Activated CD4-positive, alpha-beta T cell treated with anti-CD3 and anti-CD28 coated beads for 48 hours (primary cell): ENCODE results near the gene RGP1.

Experiments used
- DNase-seq: peaks from one replicate; pipeline ENCODE4 v3.0.0-alpha.2; 2020

RGP1 gene

GRCh38 chr9:35723426-35723825, 25.7 kb upstream of the RGP1 start:
- no peak for DNase-seq

GRCh38 chr9:35723908-35724307, 25.2 kb upstream of the RGP1 start:
- DNase-seq = no peak

- no peak for DNase-seq
These were observed 23.7 kb upstream of the RGP1 start for GRCh38 chr9:35725362-35725761.

GRCh38 chr9:35726931-35727330, 22.2 kb upstream of the RGP1 start:
- peak; percentile 37 for DNase-seq

- no peak for DNase-seq
These were observed 21.4 kb upstream of the RGP1 start for GRCh38 chr9:35727676-35728040.

- DNase-seq = peak; percentile 59
These were observed 20.8 kb upstream of the RGP1 start for GRCh38 chr9:35728041-35728971.

- DNase-seq = no peak
These were observed 20.0 kb upstream of the RGP1 start for GRCh38 chr9:35729101-35729500.

GRCh38 chr9:35729700-35730485, 19.2 kb upstream of the RGP1 start:
- DNase-seq = peak; percentile 31

GRCh38 chr9:35730486-35730854, 18.6 kb upstream of the RGP1 start:
- no peak for DNase-seq

GRCh38 chr9:35731415-35732184, 17.5 kb upstream of the RGP1 start:
- peak; percentile 40 for DNase-seq

- DNase-seq = peak; percentile 98
These were observed 16.8 kb upstream of the RGP1 start, which contains the start of the genes CREB3 and TLN1 for GRCh38 chr9:35732185-35732799. TSS of gene CREB3 (plus strand) at chr9:35732666. CDS start at chr9:35732773, 107 bp downstream. TSS of gene TLN1 (minus strand) at chr9:35732195. CDS start at chr9:35725694, 6,501 bp downstream.

GRCh38 chr9:35732800-35733541, 16.1 kb upstream of the RGP1 start:
- DNase-seq = peak; percentile 61

- no peak for DNase-seq
These were observed 15.0 kb upstream of the RGP1 start for GRCh38 chr9:35734096-35734495.

GRCh38 chr9:35736201-35736633, 12.9 kb upstream of the RGP1 start:
- DNase-seq = peak; percentile 75

- DNase-seq = no peak
These were observed 11.9 kb upstream of the RGP1 start for GRCh38 chr9:35737143-35737542.

GRCh38 chr9:35738186-35738585, 10.9 kb upstream of the RGP1 start:
- no peak for DNase-seq

- DNase-seq = no peak
These were observed 10.2 kb upstream of the RGP1 start for GRCh38 chr9:35738924-35739323.

GRCh38 chr9:35740243-35740642, 8.8 kb upstream of the RGP1 start:
- no peak for DNase-seq

- DNase-seq = no peak
These were observed 7.3 kb upstream of the RGP1 start for GRCh38 chr9:35741740-35742139.

GRCh38 chr9:35743452-35743851, 5.6 kb upstream of the RGP1 start:
- DNase-seq = no peak

GRCh38 chr9:35743880-35744518, 5.1 kb upstream of the RGP1 start:
- DNase-seq = no peak
